ENCODE data around the gene ALG2. TPM values are rescaled to one million over a fixed set of nuclear protein-coding genes. Genes with fewer than 3 reads are reported as not detected.
A peak's percentile ranks its signal among the peaks of the same experiment; 100 is the strongest.

ALG2 gene
- total and polyA plus RNA-seq, 4 donors: 20.6 to 43.6 (median 30.3) TPM

GRCh38 chr9:99266255-99267023 lies 44.7 kb upstream of the ALG2 start:
- Histone ChIP-seq H3K9ac (ENCODE audit: low read depth in 1 of 2, low read length in 2 of 2) (no peak overlapping the region), H3K27ac (ENCODE audit: low read depth in 1 of 2, low read length in 2 of 2) (no peak overlapping the region), H3K36me3 (ENCODE audit: control insufficient read depth in 4 of 4, insufficient read depth in 3 of 4, low read depth in 1 of 4, low read length in 3 of 4) (no peaks in the 10 kb centered on the region), H3K9me3 (ENCODE audit: control insufficient read depth in 4 of 4, low read length in 3 of 4) (no peaks in the 10 kb centered on the region), H3K4me1 (ENCODE audit: control insufficient read depth in 4 of 4, insufficient read depth in 4 of 4, low read length in 3 of 4) (peaks cover 0 to 10% (median 4%) of the 10 kb centered on the region in 4 donors), H3K27me3 (ENCODE audit: control insufficient read depth in 4 of 4, insufficient read depth in 4 of 4, low read length in 3 of 4) (no peaks in the 10 kb centered on the region), H3K4me3 (ENCODE audit: low read depth in 1 of 3, low read length in 3 of 3) (no peak overlapping the region)
- 14% methylated on average over 17 of the region's 17 CpGs for WGBS
- peak; percentile 73 for DNase-seq (ENCODE audit: low spot score)
- TF ChIP-seq FOXA2 (IDR thresholded peaks at IDR 0.05): no peak
- TF ChIP-seq RAD21 (IDR thresholded peaks at IDR 0.05): peak; percentile 89 to 91
- no peak for TF ChIP-seq FOXA1 (IDR thresholded peaks at IDR 0.05)
- peak; percentile 75 for TF ChIP-seq CTCF (IDR thresholded peaks at IDR 0.05; ENCODE audit: low read depth, low read length, missing input control)
- peak; percentile 25 for TF ChIP-seq SP1 (IDR thresholded peaks at IDR 0.05)
- peak; percentile 17 for TF ChIP-seq HNF4G (IDR thresholded peaks at IDR 0.05)
- TF ChIP-seq ATF3 (IDR thresholded peaks at IDR 0.05): no peak
- peak in 1 of 2 donors; percentile 11 for TF ChIP-seq JUND (IDR thresholded peaks at IDR 0.05)
- TF ChIP-seq RXRA (IDR thresholded peaks at IDR 0.05): peak; percentile 60 to 70
- TF ChIP-seq REST (IDR thresholded peaks at IDR 0.05): no peak
- peak; percentile 43 for TF ChIP-seq MAX (IDR thresholded peaks at IDR 0.05)
- peak; percentile 76 to 78 for TF ChIP-seq HNF4A (conservative IDR thresholded peaks at IDR 0.05)
- TF ChIP-seq ZBTB33 (IDR thresholded peaks at IDR 0.05): peak; percentile 19

- H3K9ac ChIP-seq (ENCODE audit: low read depth in 1 of 2, low read length in 2 of 2): no peak overlapping the region
- DNase-seq (ENCODE audit: low spot score): no peak
- no peaks in the 10 kb centered on the region for H3K36me3 ChIP-seq (ENCODE audit: control insufficient read depth in 4 of 4, insufficient read depth in 3 of 4, low read depth in 1 of 4, low read length in 3 of 4)
- WGBS: 80% methylated on average over 2 of the region's 2 CpGs
- H3K27me3 ChIP-seq (ENCODE audit: control insufficient read depth in 4 of 4, insufficient read depth in 4 of 4, low read length in 3 of 4): no peaks in the 10 kb centered on the region
- H3K27ac ChIP-seq (ENCODE audit: low read depth in 1 of 2, low read length in 2 of 2): no peak overlapping the region
- H3K4me1 ChIP-seq (ENCODE audit: control insufficient read depth in 4 of 4, insufficient read depth in 4 of 4, low read length in 3 of 4): peaks cover 0 to 10% (median 4%) of the 10 kb centered on the region in 4 donors
- H3K9me3 ChIP-seq (ENCODE audit: control insufficient read depth in 4 of 4, low read length in 3 of 4): no peaks in the 10 kb centered on the region
- no peak overlapping the region for H3K4me3 ChIP-seq (ENCODE audit: low read depth in 1 of 3, low read length in 3 of 3)
- TF ChIP-seq NR2F2 (IDR thresholded peaks at IDR 0.05) (no peak), FOXA1 (IDR thresholded peaks at IDR 0.05) (no peak), HNF4G (IDR thresholded peaks at IDR 0.05) (no peak), JUND (IDR thresholded peaks at IDR 0.05) (no peak), EGR1 (IDR thresholded peaks at IDR 0.05; ENCODE audit: low read depth in 2 of 2) (no peak), TAF1 (conservative IDR thresholded peaks at IDR 0.05) (no peak), YY1 (IDR thresholded peaks at IDR 0.05) (no peak), HNF4A (conservative IDR thresholded peaks at IDR 0.05) (no peak), ZBTB33 (IDR thresholded peaks at IDR 0.05) (no peak), GABPA (IDR thresholded peaks at IDR 0.05 in 1 of 2, conservative IDR thresholded peaks at IDR 0.05 in 1 of 2) (no peak), CTCF (IDR thresholded peaks at IDR 0.05; ENCODE audit: low read depth, low read length, missing input control) (no peak), ATF3 (IDR thresholded peaks at IDR 0.05) (no peak), RXRA (IDR thresholded peaks at IDR 0.05) (no peak), SP1 (IDR thresholded peaks at IDR 0.05) (no peak)
Observed at GRCh38 chr9:99265691-99266090, 43.9 kb upstream of the ALG2 start.

Measured in liver (tissue), 9 donors.